ENCODE measurements around the gene MTMR1. TPM values are rescaled to one million over a fixed set of nuclear protein-coding genes. Genes with fewer than 3 reads are reported as not detected.
A peak's percentile ranks its signal among the peaks of the same experiment; 100 is the strongest.

The MTMR1 gene
- total RNA-seq, 2 experiments from 2014 or later = 33.6 to 34.4 TPM

DNA sequence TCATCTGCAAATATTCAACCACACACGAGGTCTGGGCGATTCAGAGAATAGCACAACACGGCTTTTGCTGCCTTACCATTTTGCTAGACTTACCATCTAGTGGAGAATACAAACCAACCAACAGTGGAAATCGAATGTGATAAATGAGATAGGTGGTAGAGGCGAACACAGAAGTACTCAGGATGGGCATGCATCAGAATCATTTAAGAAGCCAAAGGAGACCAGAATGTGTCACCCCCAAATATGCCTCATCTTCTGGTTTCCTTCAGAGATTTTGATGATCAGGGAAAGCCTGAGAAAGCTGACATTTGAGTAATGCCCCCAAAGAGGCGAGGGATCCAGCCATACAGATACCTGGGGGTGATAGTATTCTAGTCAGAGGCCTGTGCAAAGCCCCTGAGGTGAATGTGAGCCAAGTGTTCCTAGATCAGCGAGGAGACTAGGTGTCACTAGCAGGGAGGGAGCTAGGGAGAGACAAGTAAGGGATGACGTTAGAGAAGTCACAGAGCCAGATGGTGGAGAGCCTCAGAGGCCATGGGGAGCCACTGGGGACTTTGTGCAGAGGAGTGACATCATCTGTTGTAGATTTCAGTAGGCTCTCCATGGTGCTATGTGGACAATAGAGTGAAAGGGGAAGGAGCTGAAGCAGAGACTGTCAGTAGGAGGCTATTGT is 1.7 kb downstream of the MTMR1 start:
- DNase-seq = peak in 3 of 14 experiments; percentile 16 to 65 (median 50)
- peak overlapping the region; percentile 99 for H3K27ac Mint-ChIP-seq
- Histone ChIP-seq H3K36me3 (ENCODE audit: insufficient read depth, low read length) (peaks cover under 1% of the 10 kb centered on the region), H3K4me3 (ENCODE audit: low read length) (peak overlapping the region; percentile 60), H3K27me3 (ENCODE audit: control insufficient read depth in 1 of 2, insufficient read depth in 2 of 2, low read length in 2 of 2) (no peaks in the 10 kb centered on the region), H3K27ac (ENCODE audit: low read depth in 1 of 2, low read length in 2 of 2) (peak overlapping the region; percentile 29 to 82), H3K9me3 (ENCODE audit: control insufficient read depth in 1 of 2, insufficient read depth in 1 of 2, low read length in 2 of 2) (no peaks in the 10 kb centered on the region), H3K4me1 (ENCODE audit: insufficient read depth, low read length) (peaks cover 66% of the 10 kb centered on the region)
- no peaks in the 10 kb centered on the region for H3K27me3 Mint-ChIP-seq
- intact Hi-C loops (cut with DNase I, micrococcal nuclease) = loop anchor here (5.0 to 10.0 kb wide), 3 partner anchors 120 to 1190 kb away; partner anchors contain the start of genes IDS (in 1 of the 2) and MTM1 (in 1 of the 2)
- TF ChIP-seq, protein P1, sequence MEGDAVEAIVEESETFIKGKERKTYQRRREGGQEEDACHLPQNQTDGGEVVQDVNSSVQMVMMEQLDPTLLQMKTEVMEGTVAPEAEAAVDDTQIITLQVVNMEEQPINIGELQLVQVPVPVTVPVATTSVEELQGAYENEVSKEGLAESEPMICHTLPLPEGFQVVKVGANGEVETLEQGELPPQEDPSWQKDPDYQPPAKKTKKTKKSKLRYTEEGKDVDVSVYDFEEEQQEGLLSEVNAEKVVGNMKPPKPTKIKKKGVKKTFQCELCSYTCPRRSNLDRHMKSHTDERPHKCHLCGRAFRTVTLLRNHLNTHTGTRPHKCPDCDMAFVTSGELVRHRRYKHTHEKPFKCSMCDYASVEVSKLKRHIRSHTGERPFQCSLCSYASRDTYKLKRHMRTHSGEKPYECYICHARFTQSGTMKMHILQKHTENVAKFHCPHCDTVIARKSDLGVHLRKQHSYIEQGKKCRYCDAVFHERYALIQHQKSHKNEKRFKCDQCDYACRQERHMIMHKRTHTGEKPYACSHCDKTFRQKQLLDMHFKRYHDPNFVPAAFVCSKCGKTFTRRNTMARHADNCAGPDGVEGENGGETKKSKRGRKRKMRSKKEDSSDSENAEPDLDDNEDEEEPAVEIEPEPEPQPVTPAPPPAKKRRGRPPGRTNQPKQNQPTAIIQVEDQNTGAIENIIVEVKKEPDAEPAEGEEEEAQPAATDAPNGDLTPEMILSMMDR (IDR thresholded peaks at IDR 0.05) = no peak
- no peaks in the 10 kb centered on the region for H3K9me3 Mint-ChIP-seq
- ChIA-PET POLR2A (interaction anchor here (0.8 to 4.0 kb wide), 6 partner anchors 17 to 756 kb away, joined by 5 to 40 read pairs (median 6); partner anchors contain the start of genes EOLA2 and MTM1), CTCF (interaction anchor here (1.4 to 1.9 kb wide), 2 partner anchors 11 to 16 kb away, joined by 6 to 7 read pairs; no protein-coding TSS in a partner anchor)
- peaks cover 60% of the 10 kb centered on the region for H3K4me1 Mint-ChIP-seq (ENCODE audit: low read depth)
- peak overlapping the region; percentile 98 for H3K4me3 Mint-ChIP-seq
- peaks cover 14% of the 10 kb centered on the region for H3K36me3 Mint-ChIP-seq (ENCODE audit: low read depth)
- peak; percentile 25 for ATAC-seq (ENCODE audit: poor library complexity)

DNA sequence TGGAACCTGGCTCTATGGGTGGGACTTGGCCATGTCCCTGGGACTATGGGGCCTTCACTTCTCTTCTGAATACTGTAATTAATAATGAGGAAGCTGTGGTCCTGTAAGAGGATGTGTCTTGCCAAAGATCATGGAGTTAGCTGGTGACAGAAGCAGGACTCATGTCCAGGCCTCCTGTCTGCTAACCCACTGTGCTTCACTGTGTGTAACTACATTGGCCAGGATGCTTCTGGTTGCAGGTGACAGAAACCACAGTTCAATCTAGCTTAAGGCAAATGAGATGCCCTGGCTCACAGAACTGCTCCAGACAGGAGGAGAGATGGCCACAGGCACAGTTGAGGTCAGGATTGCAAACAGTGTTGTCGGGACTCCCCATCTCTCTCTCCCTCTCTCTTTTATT is 3.1 kb downstream of the MTMR1 start:
- peak in 3 of 14 experiments; percentile 22 to 24 (median 23) for DNase-seq
- Mint-ChIP-seq H3K36me3 (ENCODE audit: low read depth) (peaks cover 23% of the 10 kb centered on the region), H3K27ac (peak overlapping the region; percentile 99), H3K9me3 (no peaks in the 10 kb centered on the region), H3K4me1 (ENCODE audit: low read depth) (peaks cover 55% of the 10 kb centered on the region), H3K27me3 (no peaks in the 10 kb centered on the region), H3K4me3 (peak overlapping the region; percentile 98)
- POLR2A ChIA-PET = no interaction called here
- CTCF ChIA-PET = interaction anchor here (0.8 to 1.2 kb wide), 2 partner anchors 15 to 19 kb away, joined by 3 read pairs; no protein-coding TSS in a partner anchor
- H3K4me1 ChIP-seq (ENCODE audit: insufficient read depth, low read length) = peaks cover 54% of the 10 kb centered on the region
- no peaks in the 10 kb centered on the region for H3K9me3 ChIP-seq (ENCODE audit: control insufficient read depth in 1 of 2, insufficient read depth in 1 of 2, low read length in 2 of 2)
- intact Hi-C loops (cut with DNase I, micrococcal nuclease) = loop anchor here (2.0 to 10.0 kb wide), 3 partner anchors 14 to 1192 kb away; partner anchors contain the start of gene IDS (in 1 of the 2)
- H3K4me3 ChIP-seq (ENCODE audit: low read length) = no peak overlapping the region
- peaks cover 8% of the 10 kb centered on the region for H3K36me3 ChIP-seq (ENCODE audit: insufficient read depth, low read length)
- H3K27ac ChIP-seq (ENCODE audit: low read depth in 1 of 2, low read length in 2 of 2) = peak overlapping the region in 1 of 2 donors; percentile 22
- ATAC-seq (ENCODE audit: poor library complexity) = no peak
- TF ChIP-seq, protein P1 (IDR thresholded peaks at IDR 0.05) = no peak
- H3K27me3 ChIP-seq (ENCODE audit: control insufficient read depth in 1 of 2, insufficient read depth in 2 of 2, low read length in 2 of 2) = no peaks in the 10 kb centered on the region

DNA sequence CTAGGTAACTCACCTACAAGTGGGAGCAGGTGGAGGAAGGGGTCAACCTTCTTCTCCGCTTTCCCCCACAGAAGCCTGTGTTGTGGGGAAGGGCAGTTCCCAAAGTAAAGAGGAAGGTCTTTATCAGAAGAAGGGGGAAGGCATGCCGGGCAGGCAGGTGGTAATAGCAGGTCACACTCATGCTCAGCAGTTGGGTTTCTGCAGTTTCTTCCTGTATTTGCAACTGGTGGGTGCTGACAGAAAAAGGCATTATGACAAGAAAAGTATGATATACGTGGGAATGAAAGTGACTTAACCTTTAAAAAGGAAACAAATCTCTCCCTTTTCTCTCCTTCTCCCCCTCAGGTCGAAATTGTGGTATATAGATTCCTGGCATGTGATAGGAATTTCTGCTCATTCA is 3.7 kb downstream of the MTMR1 start:
- no peak overlapping the region for H3K27ac ChIP-seq (ENCODE audit: low read depth in 1 of 2, low read length in 2 of 2)
- peaks cover 48% of the 10 kb centered on the region for H3K4me1 ChIP-seq (ENCODE audit: insufficient read depth, low read length)
- ATAC-seq (ENCODE audit: poor library complexity) (no peak), DNase-seq (peak in 3 of 14 experiments; percentile 10 to 25 (median 17))
- ChIA-PET POLR2A (no interaction called here), CTCF (interaction anchor here (1.2 kb wide), 1 partner anchor 14 kb away, joined by 3 read pairs; no protein-coding TSS in a partner anchor)
- no peaks in the 10 kb centered on the region for H3K27me3 Mint-ChIP-seq
- intact Hi-C loops (cut with DNase I, micrococcal nuclease) = loop anchor here (2.0 to 10.0 kb wide), 3 partner anchors 14 to 1192 kb away; partner anchors contain the start of gene IDS (in 1 of the 2)
- H3K36me3 ChIP-seq (ENCODE audit: insufficient read depth, low read length) = peaks cover 8% of the 10 kb centered on the region
- H3K9me3 ChIP-seq (ENCODE audit: control insufficient read depth in 1 of 2, insufficient read depth in 1 of 2, low read length in 2 of 2) = no peaks in the 10 kb centered on the region
- peaks cover 29% of the 10 kb centered on the region for H3K36me3 Mint-ChIP-seq (ENCODE audit: low read depth)
- no peak overlapping the region for H3K4me3 ChIP-seq (ENCODE audit: low read length)
- peaks cover 50% of the 10 kb centered on the region for H3K4me1 Mint-ChIP-seq (ENCODE audit: low read depth)
- H3K27me3 ChIP-seq (ENCODE audit: control insufficient read depth in 1 of 2, insufficient read depth in 2 of 2, low read length in 2 of 2) = no peaks in the 10 kb centered on the region
- no peaks in the 10 kb centered on the region for H3K9me3 Mint-ChIP-seq
- peak overlapping the region; percentile 66 for H3K4me3 Mint-ChIP-seq
- H3K27ac Mint-ChIP-seq = peak overlapping the region; percentile 99
- TF ChIP-seq, protein P1 (IDR thresholded peaks at IDR 0.05) = no peak

Measured in CD4-positive, alpha-beta T cell (primary cell).